Activated CD4-positive, alpha-beta memory T cell treated with anti-CD3 and anti-CD28 coated beads, Interleukin-2, amount 10 ng/mL, durations not matched to agents 7 days and 5 days (primary cell): Measurements from ENCODE around the gene GLS. TPM values are rescaled to one million over a fixed set of nuclear protein-coding genes. Genes with fewer than 3 reads are reported as not detected.
"Not testable (repeated sequence)": the region's sequence is repeated elsewhere in the genome, so short reads cannot be mapped to it uniquely, and the experiment has no call there.

Experiments used
- CTCF ChIA-PET: fragments of 350-600 bp; sonication (Branson Sonifier 250); formaldehyde crosslinking; loops from one replicate; lab custom pipeline; 2021; ENCODE audit warnings: antibody characterized with exemption, inconsistent platforms; lab: Charles Lee
- POLR2A ChIA-PET: fragments of 350-600 bp; sonication (Branson Sonifier 250); formaldehyde crosslinking; loops from one replicate; lab custom pipeline; 2021; ENCODE audit warnings: antibody characterized with exemption; lab: Charles Lee
- DNase-seq: peaks from one replicate; pipeline ENCODE4 v3.0.0-alpha.2; 2020
- H3K27ac Mint-ChIP-seq: one replicate; pipeline ENCODE4 v1.8.0; 2021; ENCODE audit warnings: mild to moderate bottlenecking, mixed read lengths
- H3K27me3 Mint-ChIP-seq: one replicate; pipeline ENCODE4 v1.8.0; 2021; ENCODE audit warnings: mixed read lengths
- H3K36me3 Mint-ChIP-seq: one replicate; pipeline ENCODE4 v1.8.0; 2021; ENCODE audit warnings: low read depth, mixed read lengths
- H3K4me1 Mint-ChIP-seq: one replicate; pipeline ENCODE4 v1.8.0; 2021; ENCODE audit warnings: mixed read lengths
- H3K4me3 Mint-ChIP-seq: one replicate; pipeline ENCODE4 v1.8.0; 2021; ENCODE audit warnings: mild to moderate bottlenecking, mixed read lengths
- H3K9me3 Mint-ChIP-seq: one replicate; pipeline ENCODE4 v1.8.0; 2021; ENCODE audit warnings: mixed read lengths
- total RNA-seq, 2 experiments: library from RNA; stranded (reverse); gene quantifications; one replicate each; pipeline ENCODE4 v1.2.3, GENCODE V29; 2021

The GLS gene
- total RNA-seq, 2 experiments from 2014 or later = 146 to 150 TPM

GRCh38 chr2:190879474-190880377, 895 bp upstream of the GLS start:
- Mint-ChIP-seq H3K9me3 (no peaks in the 10 kb centered on the region), H3K4me3 (peak overlapping the region; percentile 94), H3K4me1 (peaks cover 42% of the 10 kb centered on the region), H3K27ac (peak overlapping the region; percentile 100), H3K27me3 (no peaks in the 10 kb centered on the region), H3K36me3 (peaks cover 23% of the 10 kb centered on the region)
- ChIA-PET CTCF (interaction anchor here (0.7 to 4.7 kb wide), 6 partner anchors 9 to 150 kb away, joined by 3 to 32 read pairs (median 4); no protein-coding TSS in a partner anchor), POLR2A (interaction anchor here (0.7 to 4.6 kb wide), 20 partner anchors 12 to 798 kb away, joined by 3 to 85 read pairs (median 18); partner anchors contain the start of genes MFSD6, NABP1, NEMP2 and STAT1)
- no peak for DNase-seq

- Mint-ChIP-seq H3K36me3 (peaks cover 30% of the 10 kb centered on the region), H3K27ac (peak overlapping the region; percentile 100), H3K4me1 (peaks cover 42% of the 10 kb centered on the region), H3K4me3 (peak overlapping the region; percentile 94), H3K27me3 (no peaks in the 10 kb centered on the region), H3K9me3 (no peaks in the 10 kb centered on the region)
- ChIA-PET CTCF (interaction anchor here (1.0 to 1.8 kb wide), 7 partner anchors 8 to 184 kb away, joined by 3 to 10 read pairs (median 5); no protein-coding TSS in a partner anchor), POLR2A (interaction anchor here (0.7 to 4.6 kb wide), 34 partner anchors 8 to 1223 kb away, joined by 3 to 85 read pairs (median 10); partner anchors contain the start of genes MFSD6, NABP1, NEMP2 and OSGEPL1)
- DNase-seq = no peak
These were observed 520 bp downstream of the GLS start for GRCh38 chr2:190881084-190881597.

- no peaks in the 10 kb centered on the region for H3K9me3 Mint-ChIP-seq
- peaks cover 42% of the 10 kb centered on the region for H3K4me1 Mint-ChIP-seq
- H3K4me3 Mint-ChIP-seq = peak overlapping the region; percentile 81
- H3K36me3 Mint-ChIP-seq = peaks cover 30% of the 10 kb centered on the region
- ChIA-PET POLR2A (interaction anchor here (0.7 to 4.6 kb wide), 39 partner anchors 9 to 1224 kb away, joined by 3 to 85 read pairs (median 5); partner anchors contain the start of genes MFSD6, NABP1, NEMP2 and OSGEPL1), CTCF (interaction anchor here (1.0 to 1.7 kb wide), 4 partner anchors 11 to 183 kb away, joined by 3 to 10 read pairs (median 5); no protein-coding TSS in a partner anchor)
- peak overlapping the region; percentile 95 for H3K27ac Mint-ChIP-seq
- H3K27me3 Mint-ChIP-seq = no peaks in the 10 kb centered on the region
- peak; percentile 81 for DNase-seq
These were observed 1.2 kb downstream of the GLS start for GRCh38 chr2:190881598-190882410.

- DNase-seq = no peak
- CTCF ChIA-PET = interaction anchor here (1.0 to 1.7 kb wide), 5 partner anchors 11 to 182 kb away, joined by 3 to 10 read pairs (median 5); no protein-coding TSS in a partner anchor
- POLR2A ChIA-PET = interaction anchor here (0.7 to 4.6 kb wide), 32 partner anchors 9 to 1119 kb away, joined by 3 to 85 read pairs (median 11); partner anchors contain the start of genes MFSD6, NABP1, NEMP2 and OSGEPL1
- Mint-ChIP-seq H3K4me3 (peak overlapping the region; percentile 81), H3K4me1 (peaks cover 42% of the 10 kb centered on the region), H3K36me3 (peaks cover 30% of the 10 kb centered on the region), H3K9me3 (no peaks in the 10 kb centered on the region), H3K27ac (peak overlapping the region; percentile 95), H3K27me3 (no peaks in the 10 kb centered on the region)
These were observed 1.8 kb downstream of the GLS start for GRCh38 chr2:190882411-190882766.

GRCh38 chr2:190882856-190883582, 2.4 kb downstream of the GLS start:
- Mint-ChIP-seq H3K4me3 (peak overlapping the region; percentile 81), H3K36me3 (peaks cover 30% of the 10 kb centered on the region), H3K27ac (peak overlapping the region; percentile 95), H3K27me3 (no peaks in the 10 kb centered on the region), H3K4me1 (peaks cover 45% of the 10 kb centered on the region), H3K9me3 (no peaks in the 10 kb centered on the region)
- DNase-seq = no peak
- ChIA-PET POLR2A (interaction anchor here (1.3 to 4.6 kb wide), 16 partner anchors 8 to 794 kb away, joined by 3 to 85 read pairs (median 22); partner anchors contain the start of genes MFSD6, NABP1, NEMP2 and STAT1), CTCF (interaction anchor here (0.9 to 1.0 kb wide), 2 partner anchors 9 to 32 kb away, joined by 3 to 4 read pairs; no protein-coding TSS in a partner anchor)

- peaks cover 56% of the 10 kb centered on the region for H3K4me1 Mint-ChIP-seq
- POLR2A ChIA-PET = interaction anchor here (0.7 to 3.7 kb wide), 4 partner anchors 33 to 134 kb away, joined by 3 to 11 read pairs (median 3); partner anchors contain the start of gene STAT1
- H3K27ac Mint-ChIP-seq = peak overlapping the region; percentile 11
These were observed 5.2 kb downstream of the GLS start for GRCh38 chr2:190885844-190886243.

GRCh38 chr2:190887089-190887488, 6.5 kb downstream of the GLS start:
- Mint-ChIP-seq H3K9me3 (no peaks in the 10 kb centered on the region), H3K27ac (no peak overlapping the region), H3K4me3 (no peak overlapping the region), H3K4me1 (peaks cover 64% of the 10 kb centered on the region), H3K27me3 (no peaks in the 10 kb centered on the region), H3K36me3 (peaks cover 49% of the 10 kb centered on the region)
- ChIA-PET POLR2A (interaction anchor here (0.6 to 3.7 kb wide), 6 partner anchors 9 to 135 kb away, joined by 3 to 11 read pairs (median 4); no protein-coding TSS in a partner anchor), CTCF (interaction anchor here (3.4 kb wide), 1 partner anchor 36 kb away, joined by 19 read pairs; no protein-coding TSS in a partner anchor)
- no peak for DNase-seq

More at GRCh38 chr2:190885844-190886243, 5.2 kb downstream of the GLS start:
- DNase-seq, H3K27me3 Mint-ChIP-seq, H3K9me3 Mint-ChIP-seq: not testable (repeated sequence)
- Mint-ChIP-seq H3K4me3 (peak overlapping the region; percentile 24), H3K36me3 (peaks cover 41% of the 10 kb centered on the region)
- CTCF ChIA-PET = interaction anchor here (1.0 kb wide), 2 partner anchors 27 to 270 kb away, joined by 3 to 4 read pairs; no protein-coding TSS in a partner anchor

- CTCF ChIA-PET = interaction anchor here (1.2 to 3.4 kb wide), 2 partner anchors 8 to 38 kb away, joined by 3 to 19 read pairs; partner anchors contain the start of gene GLS
- H3K36me3 Mint-ChIP-seq = peaks cover 44% of the 10 kb centered on the region
These were observed 7.8 kb downstream of the GLS start for GRCh38 chr2:190888449-190888848.

GRCh38 chr2:190889175-190889943, 8.7 kb downstream of the GLS start:
- H3K4me3 Mint-ChIP-seq = no peak overlapping the region
- H3K4me1 Mint-ChIP-seq = peaks cover 57% of the 10 kb centered on the region

More at GRCh38 chr2:190888449-190888848, 7.8 kb downstream of the GLS start:
- Mint-ChIP-seq H3K9me3 (no peaks in the 10 kb centered on the region), H3K27ac (no peak overlapping the region), H3K27me3 (no peaks in the 10 kb centered on the region), H3K4me1 (peaks cover 63% of the 10 kb centered on the region), H3K4me3 (no peak overlapping the region)
- no peak for DNase-seq
- POLR2A ChIA-PET = interaction anchor here (0.9 to 7.6 kb wide), 4 partner anchors 7 to 13 kb away, joined by 3 to 85 read pairs (median 4); partner anchors contain the start of gene GLS

GRCh38 chr2:190891372-190891771, 10.8 kb downstream of the GLS start:
- peaks cover 55% of the 10 kb centered on the region for H3K4me1 Mint-ChIP-seq
- H3K27ac Mint-ChIP-seq = no peak overlapping the region
- H3K4me3 Mint-ChIP-seq = no peak overlapping the region
- DNase-seq = no peak
- H3K36me3 Mint-ChIP-seq = peaks cover 42% of the 10 kb centered on the region
- ChIA-PET CTCF (interaction anchor here (1.0 to 1.4 kb wide), 2 partner anchors 8 to 41 kb away, joined by 3 to 4 read pairs; no protein-coding TSS in a partner anchor), POLR2A (interaction anchor here (1.2 to 7.6 kb wide), 2 partner anchors 10 to 51 kb away, joined by 3 to 85 read pairs; partner anchors contain the start of gene GLS)
- H3K9me3 Mint-ChIP-seq = no peaks in the 10 kb centered on the region
- no peaks in the 10 kb centered on the region for H3K27me3 Mint-ChIP-seq

More at GRCh38 chr2:190889175-190889943, 8.7 kb downstream of the GLS start:
- no peaks in the 10 kb centered on the region for H3K9me3 Mint-ChIP-seq
- CTCF ChIA-PET = interaction anchor here (1.2 to 3.4 kb wide), 2 partner anchors 9 to 39 kb away, joined by 3 to 19 read pairs; partner anchors contain the start of gene GLS
- no peak overlapping the region for H3K27ac Mint-ChIP-seq
- POLR2A ChIA-PET = interaction anchor here (1.0 to 7.6 kb wide), 3 partner anchors 8 to 123 kb away, joined by 3 to 85 read pairs (median 4); partner anchors contain the start of gene GLS
- peaks cover 37% of the 10 kb centered on the region for H3K36me3 Mint-ChIP-seq
- H3K27me3 Mint-ChIP-seq = no peaks in the 10 kb centered on the region
- DNase-seq = no peak
